ENCODE results near the gene CTNND2.

CTNND2 gene

DNA sequence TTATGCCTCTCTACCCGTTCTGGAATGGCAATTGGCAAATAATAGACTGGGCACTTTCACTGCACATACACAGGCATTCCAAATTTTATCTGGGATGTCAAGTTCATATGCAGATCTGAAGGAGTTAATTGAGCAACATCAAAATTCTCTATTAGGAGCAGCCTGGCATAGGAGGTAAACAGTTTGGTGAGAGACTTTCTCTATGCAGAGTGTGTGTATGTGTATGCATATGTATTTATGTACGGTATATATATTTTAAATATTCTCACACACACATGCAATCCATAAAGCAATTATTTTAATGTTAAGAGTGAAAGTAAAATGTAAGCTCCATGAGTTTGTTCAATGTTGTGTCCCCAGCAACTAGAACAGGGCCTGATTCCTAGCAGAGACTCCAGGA lies 517.8 kb downstream of the CTNND2 start:
- DNase-seq (ENCODE audit: low read depth), result no peak
- TF ChIP-seq, protein P1, sequence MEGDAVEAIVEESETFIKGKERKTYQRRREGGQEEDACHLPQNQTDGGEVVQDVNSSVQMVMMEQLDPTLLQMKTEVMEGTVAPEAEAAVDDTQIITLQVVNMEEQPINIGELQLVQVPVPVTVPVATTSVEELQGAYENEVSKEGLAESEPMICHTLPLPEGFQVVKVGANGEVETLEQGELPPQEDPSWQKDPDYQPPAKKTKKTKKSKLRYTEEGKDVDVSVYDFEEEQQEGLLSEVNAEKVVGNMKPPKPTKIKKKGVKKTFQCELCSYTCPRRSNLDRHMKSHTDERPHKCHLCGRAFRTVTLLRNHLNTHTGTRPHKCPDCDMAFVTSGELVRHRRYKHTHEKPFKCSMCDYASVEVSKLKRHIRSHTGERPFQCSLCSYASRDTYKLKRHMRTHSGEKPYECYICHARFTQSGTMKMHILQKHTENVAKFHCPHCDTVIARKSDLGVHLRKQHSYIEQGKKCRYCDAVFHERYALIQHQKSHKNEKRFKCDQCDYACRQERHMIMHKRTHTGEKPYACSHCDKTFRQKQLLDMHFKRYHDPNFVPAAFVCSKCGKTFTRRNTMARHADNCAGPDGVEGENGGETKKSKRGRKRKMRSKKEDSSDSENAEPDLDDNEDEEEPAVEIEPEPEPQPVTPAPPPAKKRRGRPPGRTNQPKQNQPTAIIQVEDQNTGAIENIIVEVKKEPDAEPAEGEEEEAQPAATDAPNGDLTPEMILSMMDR (conservative IDR thresholded peaks at IDR 0.05; ENCODE audit: low read depth, low read length), result no peak
- H3K4me3 ChIP-seq (ENCODE audit: low read length), result no peak overlapping the region

DNA sequence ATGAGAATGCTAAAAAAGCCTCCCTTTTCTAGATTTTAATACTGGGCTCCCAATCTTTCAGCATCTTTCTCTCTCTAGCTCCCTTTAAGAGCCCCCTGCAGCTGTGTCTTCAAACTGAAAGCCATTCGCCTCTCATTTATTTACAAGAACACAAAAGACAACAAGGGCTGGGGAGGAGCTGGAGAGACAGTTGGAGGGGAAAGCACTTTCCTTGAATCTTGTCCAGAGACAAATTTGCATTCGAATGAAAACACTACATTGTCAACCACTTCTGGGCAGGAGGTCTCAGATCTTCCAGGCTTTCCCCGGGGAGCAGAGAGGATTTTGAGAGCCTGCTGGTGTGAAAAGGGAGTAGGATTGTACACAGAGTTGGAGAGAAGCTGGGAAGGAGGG lies 518.3 kb downstream of the CTNND2 start:
- no peak overlapping the region for H3K4me3 ChIP-seq (ENCODE audit: low read length)
- TF ChIP-seq, protein P1 (conservative IDR thresholded peaks at IDR 0.05; ENCODE audit: low read depth, low read length), result no peak
- DNase-seq (ENCODE audit: low read depth), result no peak

DNA sequence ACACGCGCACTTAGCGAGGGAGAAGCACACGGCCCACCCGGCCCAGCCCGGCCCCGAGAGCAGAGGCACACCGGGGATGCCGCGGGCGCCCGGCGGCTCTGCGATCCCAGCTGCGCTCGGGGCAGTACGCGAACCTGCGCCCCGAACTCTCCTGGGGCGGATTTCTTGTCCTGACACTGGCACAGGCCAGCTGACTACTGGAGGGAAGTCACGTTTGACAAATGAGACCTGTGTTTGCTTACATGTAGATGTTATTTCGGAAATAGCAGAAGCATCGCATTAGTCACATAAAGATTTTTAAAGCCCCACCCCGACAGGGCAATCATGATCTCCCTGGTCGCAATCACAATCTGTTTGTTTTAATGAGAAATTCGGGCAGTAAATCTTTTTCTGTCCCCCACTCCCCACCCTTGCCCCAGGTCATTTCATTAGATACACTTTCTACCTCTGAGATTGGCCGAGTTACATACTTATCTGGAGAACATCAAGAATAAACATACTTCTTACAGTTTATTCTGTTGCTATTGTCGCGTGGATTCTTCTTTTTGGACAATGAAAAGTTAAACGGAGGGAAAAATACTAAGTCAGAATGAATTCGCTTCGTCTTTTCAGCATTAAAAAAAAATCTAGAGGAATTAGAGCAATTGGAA lies 518.9 kb downstream of the CTNND2 start:
- H3K4me3 ChIP-seq (ENCODE audit: low read length), result peak overlapping the region; percentile 37
- TF ChIP-seq, protein P1 (conservative IDR thresholded peaks at IDR 0.05; ENCODE audit: low read depth, low read length), result no peak
- no peak for DNase-seq (ENCODE audit: low read depth)

DNA sequence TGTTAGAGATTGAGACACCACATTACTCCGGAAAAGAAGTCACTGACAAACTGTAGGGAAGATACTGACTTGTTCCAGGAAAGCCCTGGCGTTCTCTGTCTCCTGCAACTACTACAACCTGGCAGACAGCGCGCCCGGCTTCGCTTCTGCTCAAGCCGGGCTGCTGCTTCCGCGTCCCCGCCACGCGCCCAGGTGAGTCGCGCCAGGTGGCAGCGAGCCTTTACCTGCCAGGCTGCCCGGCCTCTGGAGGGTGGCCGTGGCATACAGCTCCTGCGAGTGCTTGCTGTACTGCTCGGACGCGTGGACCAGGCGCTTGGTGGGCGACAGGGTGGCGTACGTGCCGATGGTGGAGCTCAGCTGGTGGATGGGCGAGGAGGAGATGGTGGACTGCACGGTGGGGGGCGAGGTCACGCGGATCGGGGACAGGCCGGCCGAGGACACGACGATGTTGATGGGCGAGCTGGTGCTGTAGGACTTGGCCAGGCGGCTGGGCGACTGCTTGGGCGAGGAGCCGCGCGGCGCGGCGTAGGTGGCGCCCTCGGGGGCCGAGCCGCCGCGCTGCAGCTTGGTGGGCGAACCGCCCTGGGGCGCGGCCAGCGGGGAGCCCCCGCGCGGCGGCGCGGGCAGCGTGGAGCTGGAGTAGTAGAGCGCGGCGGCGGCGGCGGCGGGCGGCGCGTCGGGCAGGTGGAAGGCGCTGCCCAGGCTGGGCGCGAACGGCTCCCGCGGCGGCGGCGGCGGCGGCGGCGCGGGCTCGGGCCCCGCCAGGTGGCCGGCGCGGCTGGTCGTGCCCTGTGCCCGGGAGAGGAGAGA lies 519.6 kb downstream of the CTNND2 start:
- peak overlapping the region; percentile 44 for H3K4me3 ChIP-seq (ENCODE audit: low read length)
- TF ChIP-seq, protein P1 (conservative IDR thresholded peaks at IDR 0.05; ENCODE audit: low read depth, low read length), result no peak
- no peak for DNase-seq (ENCODE audit: low read depth)

DNA sequence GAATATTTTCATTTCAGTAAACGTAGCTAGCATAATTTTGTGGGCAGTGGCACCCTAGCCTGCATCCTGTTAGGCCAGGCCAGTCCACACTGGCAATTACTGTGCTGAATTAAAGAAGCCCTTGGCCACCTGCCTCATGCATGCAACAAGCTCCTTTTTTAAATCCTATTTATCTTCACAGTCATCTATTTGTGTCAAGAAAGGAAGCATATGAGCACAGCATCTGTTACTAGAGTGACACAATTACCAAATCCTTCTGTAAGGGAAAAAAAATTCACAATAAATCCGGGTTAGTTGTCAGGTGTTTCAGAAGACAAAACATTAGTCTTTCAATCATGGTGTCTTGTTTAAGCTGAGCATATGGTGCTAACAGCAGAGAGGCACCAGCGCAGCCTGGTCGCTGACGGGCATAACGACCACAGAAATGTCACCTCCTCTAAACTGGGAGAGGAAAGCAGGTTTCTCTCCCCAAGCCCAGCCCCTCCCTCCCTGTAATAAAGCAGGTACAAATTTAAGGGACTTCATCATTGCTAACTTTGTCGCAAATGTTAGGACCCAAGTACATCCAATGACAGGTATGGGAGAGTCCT lies 520.6 kb downstream of the CTNND2 start:
- TF ChIP-seq, protein P1 (conservative IDR thresholded peaks at IDR 0.05; ENCODE audit: low read depth, low read length), result no peak
- H3K4me3 ChIP-seq (ENCODE audit: low read length), result no peak overlapping the region
- no peak for DNase-seq (ENCODE audit: low read depth)

DNA sequence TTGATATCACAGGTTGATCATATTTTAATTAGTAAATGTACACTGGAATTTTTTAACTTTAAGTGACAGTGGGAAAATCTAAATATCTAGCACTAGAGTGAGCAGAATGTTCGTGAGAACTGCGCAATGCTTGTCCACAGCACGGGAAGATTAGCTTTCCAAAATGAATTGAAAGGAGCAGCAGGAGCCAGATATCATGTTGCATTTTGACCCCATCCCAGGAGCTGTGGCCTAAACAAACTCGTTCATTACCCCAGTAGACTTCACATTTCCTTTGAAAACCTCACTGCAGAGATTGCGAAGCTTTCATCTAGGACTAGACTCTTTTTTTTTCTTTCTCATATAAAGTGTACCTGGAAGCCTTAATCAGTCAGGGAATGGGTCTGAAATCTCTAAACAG lies 525.8 kb downstream of the CTNND2 start:
- DNase-seq (ENCODE audit: low read depth), result no peak
- TF ChIP-seq, protein P1 (conservative IDR thresholded peaks at IDR 0.05; ENCODE audit: low read depth, low read length), result no peak
- no peak overlapping the region for H3K4me3 ChIP-seq (ENCODE audit: low read length)

All from retinal pigment epithelial cell (primary cell).